ENCODE measurements around the gene NDFIP2. TPM values are rescaled to one million over a fixed set of nuclear protein-coding genes. Genes with fewer than 3 reads are reported as not detected.

The NDFIP2 gene
- total RNA-seq, 1 donor from 2014 or later = 30.0 TPM

DNA sequence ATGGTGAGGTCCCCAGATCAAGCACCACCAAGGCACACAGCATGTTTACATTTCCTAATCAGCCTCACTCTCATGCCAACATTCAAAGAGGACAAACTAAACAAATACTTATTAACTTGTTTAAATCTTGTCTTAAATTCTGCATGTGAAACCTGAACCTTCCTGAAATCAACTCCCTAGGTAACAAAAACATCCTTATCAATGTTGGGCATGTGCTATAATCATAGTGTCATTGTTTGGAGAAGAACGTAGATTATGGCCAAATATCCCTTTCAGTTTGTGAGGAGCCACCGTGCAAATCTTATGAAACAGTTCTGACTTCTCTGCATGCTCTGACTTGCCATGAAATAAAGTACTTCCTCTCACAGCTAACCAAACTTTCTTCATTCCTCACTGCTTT, 123.8 kb downstream of the NDFIP2 start:
- ATAC-seq (peak in 1 of 2 donors; percentile 45), DNase-seq (no peak)
- no peaks in the 10 kb centered on the region for H3K9me3 ChIP-seq
- no peaks in the 10 kb centered on the region for H3K36me3 ChIP-seq
- no peaks in the 10 kb centered on the region for H3K27me3 ChIP-seq (ENCODE audit: low read depth)
- H3K4me3 ChIP-seq = no peak overlapping the region
- intact Hi-C loops (cut with DNase I) = no loop called here
- H3K27ac ChIP-seq = no peak overlapping the region
- H3K4me1 ChIP-seq = no peaks in the 10 kb centered on the region
- no peak for TF ChIP-seq CTCF (IDR thresholded peaks at IDR 0.05)

Other genes with a start within 250 kb of the NDFIP2 start
- 44.0 TPM for gene RBM26, start 74.9 kb upstream of the NDFIP2 start, total RNA-seq

Measured in lower lobe of right lung (tissue), 2 donors.